GM18520 (cell line): Measurements from ENCODE around the gene ENTPD8.
"Not testable (repeated sequence)": the region's sequence is repeated elsewhere in the genome, so short reads cannot be mapped to it uniquely, and the experiment has no call there.

Experiments
- ATAC-seq: cut with Tn5 transposase; IDR thresholded peaks from one replicate; pipeline ENCODE4 v1.9.1; 2021; ENCODE audit not compliant: unreplicated experiment

The ENTPD8 gene

GRCh38 chr9:137411645-137412380 is 29.3 kb downstream of the ENTPD8 start:
- ATAC-seq = no peak

- ATAC-seq = no peak
Measured at GRCh38 chr9:137411260-137411644, 29.9 kb downstream of the ENTPD8 start.

- ATAC-seq = no peak
Measured at GRCh38 chr9:137410891-137411249, 30.3 kb downstream of the ENTPD8 start.

- ATAC-seq = not testable (repeated sequence)
Measured at GRCh38 chr9:137410236-137410890, 30.8 kb downstream of the ENTPD8 start.

GRCh38 chr9:137409515-137409914 is 31.6 kb downstream of the ENTPD8 start:
- ATAC-seq = no peak

GRCh38 chr9:137408651-137409405 is 32.3 kb downstream of the ENTPD8 start:
- ATAC-seq = no peak

GRCh38 chr9:137407590-137408300 is 33.4 kb downstream of the ENTPD8 start:
- ATAC-seq = no peak

- ATAC-seq = no peak
Measured at GRCh38 chr9:137406876-137407589, 34.1 kb downstream of the ENTPD8 start.

- ATAC-seq = no peak
Measured at GRCh38 chr9:137406085-137406760, 34.9 kb downstream of the ENTPD8 start.

GRCh38 chr9:137405677-137406081 is 35.5 kb downstream of the ENTPD8 start:
- ATAC-seq = no peak

- ATAC-seq = no peak
Measured at GRCh38 chr9:137404961-137405567, 36.1 kb downstream of the ENTPD8 start.

- no peak for ATAC-seq
Measured at GRCh38 chr9:137403269-137403668, 37.9 kb downstream of the ENTPD8 start.

GRCh38 chr9:137402746-137403145 is 38.4 kb downstream of the ENTPD8 start:
- ATAC-seq = no peak

- no peak for ATAC-seq
Measured at GRCh38 chr9:137398561-137399468, 42.3 kb downstream of the ENTPD8 start.

GRCh38 chr9:137397675-137398423 is 43.3 kb downstream of the ENTPD8 start:
- ATAC-seq = no peak

GRCh38 chr9:137396634-137397367 is 44.4 kb downstream of the ENTPD8 start:
- no peak for ATAC-seq

GRCh38 chr9:137396227-137396626 is 44.9 kb downstream of the ENTPD8 start:
- ATAC-seq = no peak
